Measurements from ENCODE around the gene TMEM95.

The TMEM95 gene

DNA sequence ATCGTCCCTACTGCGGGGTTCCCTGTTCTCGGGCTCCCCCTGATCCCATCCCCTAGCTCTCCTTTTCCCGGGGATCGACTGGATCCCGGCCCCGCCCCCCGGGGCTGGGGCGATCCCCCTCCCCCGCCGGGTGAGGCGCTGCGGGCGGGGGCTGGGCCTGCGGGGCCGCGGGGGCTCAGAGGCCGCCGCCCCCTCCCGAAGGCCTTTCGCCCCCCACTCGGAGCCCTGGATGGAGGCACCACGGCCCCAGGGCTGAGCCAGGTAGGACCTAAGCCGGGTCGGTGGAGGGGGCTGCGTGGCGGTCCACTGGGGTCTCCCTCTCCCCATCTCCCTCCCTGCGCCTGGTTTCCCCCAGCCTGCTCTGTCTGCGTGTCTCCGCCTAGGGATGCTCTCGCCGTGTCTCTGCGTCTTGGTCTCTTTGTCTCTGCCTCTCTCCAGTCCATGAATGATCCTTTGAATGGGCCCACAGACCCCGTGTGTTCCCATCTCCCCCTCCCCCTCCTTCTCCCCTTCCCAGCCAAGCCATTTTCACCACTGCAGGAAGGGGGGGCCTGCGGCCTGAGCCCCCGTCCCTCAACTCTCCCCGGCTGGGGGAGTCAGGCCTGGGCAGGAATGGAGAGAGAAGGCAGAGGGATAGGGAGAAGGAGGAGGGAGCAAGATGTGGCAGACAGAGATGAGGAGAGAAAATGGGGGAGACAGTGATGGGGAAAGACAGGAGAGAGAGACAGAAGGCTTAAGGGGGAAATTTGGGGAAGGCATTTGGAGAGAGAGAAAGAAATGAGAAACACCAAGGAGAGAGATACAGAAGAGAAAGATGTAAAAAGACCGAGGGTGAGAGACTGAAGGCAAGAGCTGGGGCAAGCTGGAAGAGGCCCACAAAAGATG, 50.6 kb downstream of the TMEM95 start:
- no peak for DNase-seq

DNA sequence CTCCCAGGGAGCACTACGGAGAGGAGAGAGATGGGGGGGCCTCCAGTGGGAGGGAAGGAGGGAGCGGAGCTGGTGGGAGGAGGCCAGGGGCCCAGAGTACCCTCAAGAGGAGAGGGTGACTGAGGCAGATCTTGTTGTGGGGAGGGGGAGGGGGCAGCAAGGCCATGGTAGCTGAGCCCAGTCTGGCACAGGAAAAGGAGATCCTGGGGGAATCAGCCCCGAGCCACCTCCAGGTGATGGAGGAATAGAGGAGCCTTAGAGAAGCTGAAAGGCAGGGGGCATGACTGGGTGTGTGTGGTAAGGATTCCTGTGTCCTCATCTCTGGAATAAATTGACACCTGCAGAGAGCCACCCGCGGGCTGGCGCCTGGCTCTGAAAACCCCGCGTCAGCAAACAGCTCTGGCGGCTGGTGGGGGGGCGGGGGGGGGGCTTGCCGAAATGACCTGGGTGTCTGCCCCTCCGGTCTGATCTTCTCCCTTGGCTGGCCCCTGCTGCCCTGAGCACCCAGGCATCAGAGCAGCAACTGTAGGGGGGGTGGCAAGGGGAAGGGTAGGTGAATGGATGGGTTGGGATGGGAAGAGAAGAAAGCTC, 51.4 kb downstream of the TMEM95 start:
- DNase-seq, result no peak

Data from midbrain (tissue), 1 donor.